ENCODE measurements around the gene HTR1D.
"Not testable (repeated sequence)": the region's sequence is repeated elsewhere in the genome, so short reads cannot be mapped to it uniquely, and the experiment has no call there.

Gene HTR1D

GRCh38 chr1:23221107-23221506, 3.8 kb upstream of the HTR1D start:
- no peak for DNase-seq (ENCODE audit: extremely low read depth in 1 of 2, low read depth in 1 of 2)

- DNase-seq (ENCODE audit: extremely low read depth in 1 of 2, low read depth in 1 of 2) = no peak
Observed at GRCh38 chr1:23216771-23217420, 406 bp downstream of the HTR1D start.

GRCh38 chr1:23215751-23216449, 1.4 kb downstream of the HTR1D start:
- DNase-seq (ENCODE audit: extremely low read depth in 1 of 2, low read depth in 1 of 2) = no peak

- no peak for DNase-seq (ENCODE audit: extremely low read depth in 1 of 2, low read depth in 1 of 2)
Observed at GRCh38 chr1:23215291-23215690, 2.0 kb downstream of the HTR1D start.

- no peak for DNase-seq (ENCODE audit: extremely low read depth in 1 of 2, low read depth in 1 of 2)
Observed at GRCh38 chr1:23214640-23215039, 2.7 kb downstream of the HTR1D start.

- no peak for DNase-seq (ENCODE audit: extremely low read depth in 1 of 2, low read depth in 1 of 2)
Observed at GRCh38 chr1:23211955-23212354, 5.3 kb downstream of the HTR1D start.

GRCh38 chr1:23210963-23211362, 6.3 kb downstream of the HTR1D start:
- DNase-seq (ENCODE audit: extremely low read depth in 1 of 2, low read depth in 1 of 2) = no peak

GRCh38 chr1:23210351-23210785, 6.9 kb downstream of the HTR1D start:
- DNase-seq (ENCODE audit: extremely low read depth in 1 of 2, low read depth in 1 of 2) = no peak

- no peak for DNase-seq (ENCODE audit: extremely low read depth in 1 of 2, low read depth in 1 of 2)
Observed at GRCh38 chr1:23209770-23210169, 7.5 kb downstream of the HTR1D start.

GRCh38 chr1:23208527-23208926, 8.8 kb downstream of the HTR1D start:
- DNase-seq (ENCODE audit: extremely low read depth in 1 of 2, low read depth in 1 of 2) = no peak

GRCh38 chr1:23207733-23208132, 9.6 kb downstream of the HTR1D start:
- DNase-seq (ENCODE audit: extremely low read depth in 1 of 2, low read depth in 1 of 2) = not testable (repeated sequence)

GRCh38 chr1:23202263-23202749, 15.0 kb downstream of the HTR1D start:
- DNase-seq (ENCODE audit: extremely low read depth in 1 of 2, low read depth in 1 of 2) = no peak

- no peak for DNase-seq (ENCODE audit: extremely low read depth in 1 of 2, low read depth in 1 of 2)
Observed at GRCh38 chr1:23200883-23201282, 16.4 kb downstream of the HTR1D start.

GRCh38 chr1:23198373-23198772, 18.9 kb downstream of the HTR1D start:
- no peak for DNase-seq (ENCODE audit: extremely low read depth in 1 of 2, low read depth in 1 of 2)

GRCh38 chr1:23196627-23197328, 20.5 kb downstream of the HTR1D start:
- no peak for DNase-seq (ENCODE audit: extremely low read depth in 1 of 2, low read depth in 1 of 2)

- no peak for DNase-seq (ENCODE audit: extremely low read depth in 1 of 2, low read depth in 1 of 2)
Observed at GRCh38 chr1:23194119-23194984, 22.9 kb downstream of the HTR1D start.

GRCh38 chr1:23193391-23194118, 23.7 kb downstream of the HTR1D start:
- DNase-seq (ENCODE audit: extremely low read depth in 1 of 2, low read depth in 1 of 2) = no peak

- no peak for DNase-seq (ENCODE audit: extremely low read depth in 1 of 2, low read depth in 1 of 2)
Observed at GRCh38 chr1:23191199-23191598, 26.1 kb downstream of the HTR1D start.

GRCh38 chr1:23188936-23189452, 28.3 kb downstream of the HTR1D start:
- DNase-seq (ENCODE audit: extremely low read depth in 1 of 2, low read depth in 1 of 2) = not testable (repeated sequence)

GRCh38 chr1:23188434-23188884, 28.8 kb downstream of the HTR1D start:
- no peak for DNase-seq (ENCODE audit: extremely low read depth in 1 of 2, low read depth in 1 of 2)

All from stimulated activated CD8-positive, alpha-beta memory T cell treated with anti-CD3 and anti-CD28 coated beads, Interleukin-7, amount 100 ng/mL, for 48 hours (primary cell).